SK-N-SH (cell line): Measurements from ENCODE around the gene STUB1. TPM values are rescaled to one million over a fixed set of nuclear protein-coding genes. Genes with fewer than 3 reads are reported as not detected.

Source experiments
- CTCF ChIA-PET: fragments of 300-600, 350-600 bp; formaldehyde crosslinking; extraction: SDS; loops from one replicate; lab custom pipeline; 2021; lab: Yijun Ruan, JAX
- POLR2A ChIA-PET: fragments of 350-600 bp; sonication (Branson Sonifier 250); formaldehyde crosslinking; extraction: SDS; loops from one replicate; lab custom pipeline; 2020; ENCODE audit warnings: antibody characterized with exemption, inconsistent platforms; lab: Yijun Ruan, JAX
- DNase-seq: peaks from one replicate; pipeline ENCODE4 v3.0.0; 2012
- H2AFZ ChIP-seq: fragments of 200-600 bp; sonication (generic); 2 replicates; pipeline ENCODE4 v1.8.1; 2016; ENCODE audit warnings: antibody characterized with exemption, mild to moderate bottlenecking, low read depth
- H3F3A ChIP-seq: fragments of 200-600 bp; sonication (generic); replicated peaks from 2 replicates; pipeline ENCODE3; 2016; ENCODE audit warnings: antibody characterized with exemption, mild to moderate bottlenecking; ENCODE audit not compliant: insufficient read depth
- H3K27ac ChIP-seq, 2 experiments: fragments of 200-500 bp in 1 of 2; fragments of 200-600 bp in 1 of 2; sonication (Bioruptor generic) in 1 of 2; sonication (generic), shearing (Covaris generic) in 1 of 2; 2 replicates each; pipeline versions ENCODE4 v1.5.1 to v1.6.1; 2014 to 2016; ENCODE audit warnings: low read depth in 2 of 2, inconsistent platforms in 1 of 2, low read length in 1 of 2, mild to moderate bottlenecking in 1 of 2, mixed read lengths in 1 of 2
- H3K27me3 ChIP-seq: fragments of 200-600 bp; sonication (generic), shearing (Covaris generic); 2 replicates; pipeline ENCODE4 v1.6.1; 2016; ENCODE audit warnings: mixed run types; ENCODE audit not compliant: insufficient read depth
- H3K36me3 ChIP-seq, 2 experiments: fragments of 200-500 bp in 1 of 2; fragments of 200-600 bp in 1 of 2; sonication (Bioruptor generic) in 1 of 2; sonication (generic) in 1 of 2; replicated peaks in 1 of 2; 2 replicates each; pipeline versions ENCODE3 to v1.5.1; 2014 to 2016; ENCODE audit warnings: low read length in 1 of 2, mild to moderate bottlenecking in 1 of 2; ENCODE audit not compliant: insufficient read depth in 2 of 2, control insufficient read depth in 1 of 2
- H3K4me1 ChIP-seq, 2 experiments: fragments of 200-500 bp in 1 of 2; fragments of 200-600 bp in 1 of 2; sonication (Bioruptor generic) in 1 of 2; sonication (generic), shearing (Covaris generic) in 1 of 2; 2 replicates each; pipeline versions ENCODE4 v1.5.1 to v1.6.1; 2014 to 2016; ENCODE audit warnings: low read depth in 1 of 2, low read length in 1 of 2, mixed run types in 1 of 2; ENCODE audit not compliant: insufficient read depth in 2 of 2, control insufficient read depth in 1 of 2
- H3K4me2 ChIP-seq: fragments of 200-600 bp; sonication (generic), shearing (Covaris generic); 2 replicates; pipeline ENCODE4 v1.6.1; 2017; ENCODE audit warnings: mixed run types
- H3K4me3 ChIP-seq, 2 experiments: fragments of 200-500 bp in 1 of 2; fragments of 200-600 bp in 1 of 2; sonication (Bioruptor generic) in 1 of 2; sonication (generic), shearing (Covaris generic) in 1 of 2; 2 replicates each; pipeline versions ENCODE4 v1.5.1 to v1.8.1; 2014 to 2016; ENCODE audit warnings: low read depth in 2 of 2, inconsistent platforms in 1 of 2, low read length in 1 of 2, mild to moderate bottlenecking in 1 of 2, mixed read lengths in 1 of 2, moderate library complexity in 1 of 2
- H3K79me2 ChIP-seq: fragments of 200-600 bp; sonication (generic); 2 replicates; pipeline ENCODE4 v1.8.1; 2017; ENCODE audit warnings: mild to moderate bottlenecking; ENCODE audit not compliant: insufficient read depth
- H3K9ac ChIP-seq: fragments of 200-600 bp; sonication (generic); 2 replicates; pipeline ENCODE4 v1.6.1; 2017; ENCODE audit warnings: mixed run types
- H3K9me2 ChIP-seq: fragments of 200-600 bp; sonication (generic); 2 replicates; pipeline ENCODE4 v1.6.1; 2017; ENCODE audit warnings: mixed run types
- H3K9me3 ChIP-seq: fragments of 200-600 bp; sonication (generic); 2 replicates; pipeline ENCODE4 v1.6.1; 2017; ENCODE audit warnings: mixed run types, mild to moderate bottlenecking, moderate library complexity
- H4K20me1 ChIP-seq: fragments of 200-600 bp; sonication (generic); 2 replicates; pipeline ENCODE4 v1.6.1; 2017; ENCODE audit warnings: mild to moderate bottlenecking, mixed run types; ENCODE audit not compliant: insufficient read depth
- CHD2 ChIP-seq: fragments of 150-350 bp; IDR thresholded peaks from 2 replicates; pipeline ENCODE4 v1.6.1; 2018; ENCODE audit warnings: low read length; ENCODE audit not compliant: partially characterized antibody
- CTCF ChIP-seq: fragments of 200-600 bp; sonication (generic); IDR thresholded peaks from 2 replicates; pipeline ENCODE4 v1.6.1; 2017; ENCODE audit warnings: antibody characterized with exemption, mild to moderate bottlenecking, moderate library complexity
- EP300 ChIP-seq, 2 experiments: IDR thresholded peaks; 2 replicates each; pipeline versions ENCODE4 v1.4.0 to v1.6.1; 2012; ENCODE audit warnings: borderline replicate concordance in 1 of 2, low read depth in 1 of 2, low read length in 1 of 2
- EZH2phosphoT487 ChIP-seq: fragments of 200-600 bp; sonication (generic); IDR thresholded peaks from 2 replicates; pipeline ENCODE4 v1.6.1; 2017; ENCODE audit warnings: low read depth, mixed run types, mild to moderate bottlenecking, antibody characterized with exemption, moderate library complexity, borderline replicate concordance
- FOSL2 ChIP-seq: IDR thresholded peaks from 2 replicates; pipeline ENCODE4 v1.4.0; 2012; ENCODE audit warnings: low read depth, mild to moderate bottlenecking, moderate library complexity, borderline replicate concordance
- FOXM1 ChIP-seq: IDR thresholded peaks from 2 replicates; pipeline ENCODE4 v1.4.0; 2012; ENCODE audit warnings: low read depth, mild to moderate bottlenecking
- MAX ChIP-seq: IDR thresholded peaks from 2 replicates; pipeline ENCODE4 v1.4.0; 2012; ENCODE audit warnings: low read depth
- MEF2A ChIP-seq: IDR thresholded peaks from 2 replicates; pipeline ENCODE4 v1.4.0; 2012; ENCODE audit warnings: low read depth, borderline replicate concordance
- MXI1 ChIP-seq: IDR thresholded peaks from 2 replicates; pipeline ENCODE4 v1.6.1; 2012; ENCODE audit warnings: mild to moderate bottlenecking, low read depth, low read length, improper control_type of control experiment
- NFIC ChIP-seq: IDR thresholded peaks from 2 replicates; pipeline ENCODE4 v1.4.0; 2012; ENCODE audit warnings: borderline replicate concordance
- POLR2AphosphoS5 ChIP-seq: IDR thresholded peaks from 2 replicates; pipeline ENCODE4 v1.6.1; 2012; ENCODE audit warnings: low read depth, low read length
- REST ChIP-seq: IDR thresholded peaks from 2 replicates; pipeline ENCODE4 v1.6.1; 2012; ENCODE audit warnings: mild to moderate bottlenecking, low read depth, low read length, moderate library complexity
- USF1 ChIP-seq: IDR thresholded peaks from 2 replicates; pipeline ENCODE4 v1.4.0; 2012; ENCODE audit warnings: low read depth, borderline replicate concordance
- YY1 ChIP-seq: IDR thresholded peaks from 2 replicates; pipeline ENCODE4 v1.4.0; 2012; ENCODE audit warnings: low read depth, mild to moderate bottlenecking
- WGBS: methylation state at CpG from one replicate; pipeline ENCODE4 v1.1.6; 2017; ENCODE audit warnings: low lambda C conversion rate; 5-methylcytosine and 5-hydroxymethylcytosine counted together
- polyA plus RNA-seq, 3 experiments: library from polyadenylated mRNA; depleted of rRNA; stranded (reverse); fragments of >200 nt; gene quantifications; 2 replicates each; pipeline ENCODE4 v1.2.3, GENCODE V29; 2012

The STUB1 gene
- polyA plus RNA-seq, 1 of the 3 experiments (the other 2 are of a cell fraction), result 323 TPM

GRCh38 chr16:642189-643049 lies 37.8 kb upstream of the STUB1 start:
- Histone ChIP-seq H3K79me2 (peaks cover 11% of the 10 kb centered on the region; the same call in 1 of the 2 replicates), H3K4me1 (peaks cover 6 to 35% of the 10 kb centered on the region in 2 experiments; a peak in 2 of 4 replicates), H3F3A (peaks cover 13% of the 10 kb centered on the region), H3K9me3 (no peaks in the 10 kb centered on the region), H3K36me3 (no peaks in the 10 kb centered on the region)
- TF ChIP-seq EZH2phosphoT487 (no peak), MAX (peak; percentile 74; the same call in 1 of the 2 replicates), USF1 (peak; percentile 66; the same call in 1 of the 2 replicates)
- TF ChIP-seq, all 33 proteins: peak for 2
- Histone ChIP-seq H2AFZ (peak overlapping the region; percentile 35), H3K9ac (peak overlapping the region; percentile 83; the same call in 1 of the 2 replicates), H3K4me3 (peak overlapping the region; percentile 73 to 76), H3K4me2 (peak overlapping the region; percentile 86), H3K9me2 (no peaks in the 10 kb centered on the region), H4K20me1 (no peaks in the 10 kb centered on the region), H3K27me3 (no peaks in the 10 kb centered on the region), H3K27ac (peak overlapping the region in 1 of 2 experiments; percentile 61; a peak in 1 of 4 replicates)
- 75% methylated on average over 11 of the region's 72 CpGs for WGBS
- DNase-seq, result peak; percentile 70
- ChIA-PET CTCF (interaction anchor here (0.6 to 2.1 kb wide), 5 partner anchors 14 to 52 kb away, joined by 3 to 11 read pairs (median 3); partner anchors contain the start of genes RAB40C and STUB1), POLR2A (interaction anchor here (1.0 to 1.9 kb wide), 2 partner anchors 10 to 37 kb away, joined by 4 read pairs; no protein-coding TSS in a partner anchor)

- peak overlapping the region; percentile 73 to 76 for H3K4me3 ChIP-seq
- ChIA-PET POLR2A (interaction anchor here (1.0 to 1.9 kb wide), 2 partner anchors 10 to 36 kb away, joined by 4 read pairs; no protein-coding TSS in a partner anchor), CTCF (interaction anchor here (0.6 to 2.1 kb wide), 4 partner anchors 18 to 53 kb away, joined by 3 to 11 read pairs (median 4); partner anchors contain the start of genes RAB40C and STUB1)
- WGBS, result 96% methylated on average over 9 of the region's 13 CpGs
- H3K4me2 ChIP-seq, result peak overlapping the region; percentile 86
- H3K27ac ChIP-seq, result no peak overlapping the region
- no peak overlapping the region for H2AFZ ChIP-seq
- no peaks in the 10 kb centered on the region for H3K27me3 ChIP-seq
- H3K79me2 ChIP-seq, result peaks cover 13% of the 10 kb centered on the region; the same call in 1 of the 2 replicates
- no peaks in the 10 kb centered on the region for H3K36me3 ChIP-seq
- H3K9ac ChIP-seq, result no peak overlapping the region
- H3K9me3 ChIP-seq, result no peaks in the 10 kb centered on the region
- no peaks in the 10 kb centered on the region for H3K9me2 ChIP-seq
- no peaks in the 10 kb centered on the region for H4K20me1 ChIP-seq
- DNase-seq, result no peak
- H3F3A ChIP-seq, result peaks cover 13% of the 10 kb centered on the region
- H3K4me1 ChIP-seq, result peaks cover 7 to 35% of the 10 kb centered on the region in 2 experiments; a peak in 2 of 4 replicates
- TF ChIP-seq CHD2 (no peak), REST (no peak), MAX (no peak), NFIC (no peak), MEF2A (no peak), EZH2phosphoT487 (no peak), POLR2AphosphoS5 (no peak), FOXM1 (no peak), FOSL2 (no peak), EP300 (IDR thresholded peaks at IDR 0.05; ENCODE audit: borderline replicate concordance in 1 of 2, low read depth in 1 of 2, low read length in 1 of 2) (no peak), CTCF (no peak), YY1 (no peak), MXI1 (no peak)
Observed at GRCh38 chr16:643050-643368, 37.2 kb upstream of the STUB1 start.
